ENCODE data around the gene C1QB.
A peak's percentile ranks its signal among the peaks of the same experiment; 100 is the strongest.

The C1QB gene

DNA sequence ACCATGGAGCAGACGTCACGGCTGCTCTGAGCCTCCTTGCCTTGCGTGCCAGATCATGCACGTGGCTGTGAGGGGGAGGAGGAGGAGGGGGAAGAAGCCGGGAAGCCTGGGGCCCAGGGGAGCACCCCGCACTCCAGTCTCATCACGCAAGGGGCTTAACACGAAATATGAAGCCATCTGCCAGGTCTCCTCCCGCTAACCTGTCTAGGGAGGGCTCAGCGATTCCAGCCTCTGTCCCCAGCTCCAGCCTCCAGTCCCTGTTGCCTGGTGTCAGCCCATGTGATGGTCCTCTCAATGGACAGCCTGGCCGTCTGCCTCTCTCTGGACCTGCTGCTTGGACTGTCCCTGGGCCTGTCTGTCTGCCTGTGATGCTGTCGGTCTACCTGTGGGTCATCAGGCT is 39.1 kb upstream of the C1QB start:
- no peaks in the 10 kb centered on the region for H3K9me3 ChIP-seq (ENCODE audit: low read depth, low read length)
- DNase-seq (ENCODE audit: low read depth, low spot score), result no peak
- H3K9ac ChIP-seq (ENCODE audit: insufficient read length), result no peak overlapping the region
- H3K27ac ChIP-seq, result no peak overlapping the region
- H3K4me3 ChIP-seq, result no peak overlapping the region
- H3K36me3 ChIP-seq (ENCODE audit: insufficient read depth, low read length), result no peaks in the 10 kb centered on the region
- TF ChIP-seq EZH2 (IDR thresholded peaks at IDR 0.05) (no peak), POLR2AphosphoS5 (IDR thresholded peaks at IDR 0.05; ENCODE audit: borderline replicate concordance, low read depth, low read length) (no peak), FOXP2 (optimal IDR thresholded peaks at IDR 0.05; ENCODE audit: control extremely low read depth, extremely low read length, insufficient read depth) (no peak)

DNA sequence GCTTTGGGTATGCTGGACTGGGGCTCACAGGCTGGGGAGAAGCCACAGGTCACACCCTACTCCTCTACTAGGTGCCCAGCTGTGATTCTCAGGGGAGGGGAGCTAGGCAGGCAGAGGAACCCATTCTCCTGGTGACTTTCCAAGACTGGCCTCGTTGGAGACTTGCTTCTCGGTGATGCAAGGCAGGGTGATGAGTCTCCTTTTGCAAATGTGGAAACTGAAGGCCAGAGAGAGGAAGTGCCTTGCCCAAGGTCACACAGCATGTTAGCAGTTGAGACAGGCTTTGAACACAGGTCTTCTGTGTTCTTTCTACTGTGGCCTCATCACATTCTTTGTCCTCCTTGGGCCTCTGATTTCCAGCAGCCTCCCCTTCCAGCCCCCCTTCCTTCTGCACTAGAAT is 37.1 kb upstream of the C1QB start:
- Histone ChIP-seq H3K36me3 (ENCODE audit: insufficient read depth, low read length) (no peaks in the 10 kb centered on the region), H3K27ac (no peak overlapping the region), H3K9ac (ENCODE audit: insufficient read length) (no peak overlapping the region), H3K9me3 (ENCODE audit: low read depth, low read length) (no peaks in the 10 kb centered on the region), H3K4me3 (no peak overlapping the region)
- no peak for DNase-seq (ENCODE audit: low read depth, low spot score)
- TF ChIP-seq POLR2AphosphoS5 (IDR thresholded peaks at IDR 0.05; ENCODE audit: borderline replicate concordance, low read depth, low read length), result no peak
- TF ChIP-seq FOXP2 (optimal IDR thresholded peaks at IDR 0.05; ENCODE audit: control extremely low read depth, extremely low read length, insufficient read depth), result no peak
- no peak for TF ChIP-seq EZH2 (IDR thresholded peaks at IDR 0.05)

DNA sequence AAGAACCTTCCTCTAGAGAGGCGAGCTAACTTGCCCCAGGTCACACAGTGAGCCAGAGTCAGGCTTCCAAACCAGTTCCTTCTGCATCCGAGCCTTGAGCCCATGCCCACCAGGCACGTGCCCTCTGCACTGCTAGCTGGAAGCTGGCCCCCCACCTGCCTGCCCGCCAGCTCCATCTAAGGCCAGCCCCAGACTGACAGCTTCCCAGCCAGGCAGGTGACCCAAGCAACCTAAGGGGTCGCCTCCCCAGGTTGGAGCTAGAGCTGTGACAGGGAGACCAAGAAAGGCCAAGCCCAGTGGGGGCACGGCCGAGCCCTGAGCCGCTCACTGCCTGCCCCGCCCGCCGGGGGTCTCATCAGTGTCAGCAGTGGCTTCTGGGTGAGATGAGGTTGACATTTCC is 36.5 kb upstream of the C1QB start:
- H3K4me3 ChIP-seq, result no peak overlapping the region
- no peak overlapping the region for H3K27ac ChIP-seq
- TF ChIP-seq EZH2 (IDR thresholded peaks at IDR 0.05) (no peak), FOXP2 (optimal IDR thresholded peaks at IDR 0.05; ENCODE audit: control extremely low read depth, extremely low read length, insufficient read depth) (no peak), POLR2AphosphoS5 (IDR thresholded peaks at IDR 0.05; ENCODE audit: borderline replicate concordance, low read depth, low read length) (no peak)
- no peak overlapping the region for H3K9ac ChIP-seq (ENCODE audit: insufficient read length)
- no peak for DNase-seq (ENCODE audit: low read depth, low spot score)
- no peaks in the 10 kb centered on the region for H3K9me3 ChIP-seq (ENCODE audit: low read depth, low read length)
- H3K36me3 ChIP-seq (ENCODE audit: insufficient read depth, low read length), result no peaks in the 10 kb centered on the region

DNA sequence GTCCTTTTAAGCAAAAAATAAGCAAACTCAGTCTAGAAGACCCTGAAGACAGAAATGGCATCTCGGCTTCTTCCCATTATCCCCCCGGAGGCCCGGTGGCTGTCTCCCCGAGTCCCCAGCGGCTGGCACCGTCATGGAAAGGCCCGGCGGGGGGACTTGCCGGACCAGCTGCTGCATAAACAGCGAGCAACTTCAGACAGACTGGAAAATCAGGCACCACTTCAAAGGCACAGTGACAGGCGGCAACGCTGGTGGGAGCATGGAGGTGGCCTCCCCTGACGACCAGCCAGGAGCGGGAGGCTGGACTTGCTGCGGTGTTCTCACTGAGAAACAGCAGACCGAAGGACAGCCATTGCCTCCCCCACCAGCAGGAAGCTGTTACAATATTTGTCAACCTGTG is 35.0 kb upstream of the C1QB start:
- Histone ChIP-seq H3K36me3 (ENCODE audit: insufficient read depth, low read length) (no peaks in the 10 kb centered on the region), H3K9me3 (ENCODE audit: low read depth, low read length) (no peaks in the 10 kb centered on the region), H3K4me3 (no peak overlapping the region), H3K27ac (no peak overlapping the region), H3K9ac (ENCODE audit: insufficient read length) (no peak overlapping the region)
- no peak for DNase-seq (ENCODE audit: low read depth, low spot score)
- TF ChIP-seq POLR2AphosphoS5 (IDR thresholded peaks at IDR 0.05; ENCODE audit: borderline replicate concordance, low read depth, low read length), result no peak
- TF ChIP-seq FOXP2 (optimal IDR thresholded peaks at IDR 0.05; ENCODE audit: control extremely low read depth, extremely low read length, insufficient read depth), result no peak
- TF ChIP-seq EZH2 (IDR thresholded peaks at IDR 0.05), result no peak

DNA sequence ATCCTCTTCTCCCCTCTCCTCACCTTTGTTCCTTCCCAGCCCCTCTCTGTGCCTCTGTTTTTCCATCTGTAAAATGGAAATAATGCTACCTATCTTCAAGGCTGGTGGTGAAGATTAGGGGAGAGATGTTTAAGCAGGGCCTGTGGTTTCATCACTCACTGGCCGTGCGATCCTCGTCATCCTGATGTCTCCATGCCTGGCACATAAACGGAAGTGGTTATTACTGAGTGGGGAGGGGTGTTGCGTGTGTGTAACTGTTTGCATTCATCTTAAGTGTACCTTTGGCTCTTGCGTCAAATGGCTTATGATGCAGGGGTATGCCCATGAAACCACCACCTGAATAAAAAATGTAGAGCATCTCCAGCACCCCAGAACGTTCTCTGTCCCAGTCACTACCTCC is 33.8 kb upstream of the C1QB start:
- Histone ChIP-seq H3K9ac (ENCODE audit: insufficient read length) (no peak overlapping the region), H3K9me3 (ENCODE audit: low read depth, low read length) (no peaks in the 10 kb centered on the region), H3K27ac (no peak overlapping the region), H3K36me3 (ENCODE audit: insufficient read depth, low read length) (no peaks in the 10 kb centered on the region), H3K4me3 (no peak overlapping the region)
- no peak for TF ChIP-seq POLR2AphosphoS5 (IDR thresholded peaks at IDR 0.05; ENCODE audit: borderline replicate concordance, low read depth, low read length)
- TF ChIP-seq EZH2 (IDR thresholded peaks at IDR 0.05), result peak; percentile 23
- DNase-seq (ENCODE audit: low read depth, low spot score), result no peak

DNA sequence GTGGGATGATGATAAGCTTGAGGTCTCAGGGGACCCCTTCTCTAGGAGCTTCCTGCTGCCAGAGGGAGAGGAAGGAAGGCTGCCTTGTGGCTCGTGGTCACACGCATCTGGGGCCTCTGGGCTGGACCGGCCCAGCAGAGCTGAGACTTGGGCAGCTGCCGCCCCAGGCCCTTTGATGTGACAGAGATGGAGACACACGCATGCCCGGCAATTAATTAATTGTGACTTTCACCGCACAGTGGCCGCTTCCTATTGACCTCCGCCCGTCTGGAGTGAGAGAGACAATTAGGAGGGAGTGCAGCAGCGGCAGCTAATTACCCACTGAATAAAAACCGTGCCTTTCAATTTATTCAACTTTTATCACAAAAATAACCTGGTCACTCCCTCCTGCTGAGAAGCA is 33.2 kb upstream of the C1QB start:
- H3K9ac ChIP-seq (ENCODE audit: insufficient read length), result no peak overlapping the region
- peak; percentile 58 for TF ChIP-seq EZH2 (IDR thresholded peaks at IDR 0.05)
- TF ChIP-seq FOXP2 (optimal IDR thresholded peaks at IDR 0.05; ENCODE audit: control extremely low read depth, extremely low read length, insufficient read depth), result no peak

DNA sequence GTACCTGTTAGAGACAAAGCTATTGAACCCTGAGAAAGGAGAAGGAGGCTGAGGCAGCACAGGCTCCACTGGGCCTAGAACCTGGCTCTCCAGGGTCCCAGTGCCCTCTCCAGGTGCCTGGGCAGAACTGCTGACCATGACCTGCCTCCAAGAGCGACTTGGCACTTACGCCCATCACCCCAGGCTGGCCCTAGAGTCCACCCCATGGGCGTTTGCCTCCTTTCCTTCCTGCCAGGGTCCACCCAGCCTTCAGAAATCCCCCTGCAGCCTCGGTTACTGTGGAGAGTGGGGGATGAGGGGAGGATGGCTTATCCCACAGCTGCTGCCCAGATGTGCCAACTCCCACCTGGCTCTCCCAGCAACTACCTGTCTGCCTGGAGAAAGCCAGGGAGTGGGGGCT is 31.3 kb upstream of the C1QB start:
- Histone ChIP-seq H3K9ac (ENCODE audit: insufficient read length) (no peak overlapping the region), H3K27ac (no peak overlapping the region), H3K36me3 (ENCODE audit: insufficient read depth, low read length) (no peaks in the 10 kb centered on the region), H3K4me3 (no peak overlapping the region), H3K9me3 (ENCODE audit: low read depth, low read length) (no peaks in the 10 kb centered on the region)
- TF ChIP-seq FOXP2 (optimal IDR thresholded peaks at IDR 0.05; ENCODE audit: control extremely low read depth, extremely low read length, insufficient read depth) (no peak), POLR2AphosphoS5 (IDR thresholded peaks at IDR 0.05; ENCODE audit: borderline replicate concordance, low read depth, low read length) (no peak), EZH2 (IDR thresholded peaks at IDR 0.05) (no peak)
- DNase-seq (ENCODE audit: low read depth, low spot score), result no peak

More for the DNA sequence above, 33.2 kb upstream of the C1QB start:
- DNase-seq (ENCODE audit: low read depth, low spot score), result no peak
- H3K36me3 ChIP-seq (ENCODE audit: insufficient read depth, low read length), result no peaks in the 10 kb centered on the region
- H3K27ac ChIP-seq, result no peak overlapping the region
- H3K4me3 ChIP-seq, result no peak overlapping the region
- no peaks in the 10 kb centered on the region for H3K9me3 ChIP-seq (ENCODE audit: low read depth, low read length)

DNA sequence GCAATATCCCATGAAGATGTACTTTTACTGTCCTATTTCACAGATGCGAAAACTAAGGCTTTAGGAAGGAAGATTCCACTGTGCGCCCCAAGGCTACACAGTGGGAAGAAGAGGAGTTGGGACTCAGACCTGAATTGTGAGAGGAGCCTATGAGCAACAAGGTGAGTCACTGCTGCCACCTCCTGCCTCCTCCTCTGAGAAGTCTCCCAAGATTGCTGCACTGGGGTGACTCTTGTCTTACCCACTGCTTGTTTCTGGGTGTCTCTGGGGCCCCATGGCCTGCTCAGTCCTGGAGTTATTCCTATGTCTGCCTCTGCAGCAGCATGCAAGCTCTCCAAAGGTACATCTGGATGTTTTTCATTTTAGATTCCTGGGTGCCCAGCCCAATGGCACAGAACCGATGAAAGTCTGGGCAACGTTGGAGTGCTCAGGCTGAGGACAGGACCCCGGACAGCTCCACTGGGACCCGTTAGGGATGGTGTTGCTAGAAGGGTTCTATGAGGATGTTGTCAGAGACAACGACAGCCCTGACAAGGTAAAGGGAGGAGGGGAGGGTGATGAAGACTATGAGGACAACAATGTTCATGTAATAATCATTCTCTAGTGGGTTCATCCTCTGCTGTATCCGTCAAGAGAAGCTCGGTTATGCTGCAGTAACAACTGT is 27.6 kb upstream of the C1QB start:
- no peaks in the 10 kb centered on the region for H3K9me3 ChIP-seq (ENCODE audit: low read depth, low read length)
- no peak overlapping the region for H3K9ac ChIP-seq (ENCODE audit: insufficient read length)
- no peaks in the 10 kb centered on the region for H3K36me3 ChIP-seq (ENCODE audit: insufficient read depth, low read length)
- H3K27ac ChIP-seq, result no peak overlapping the region
- no peak for DNase-seq (ENCODE audit: low read depth, low spot score)
- no peak overlapping the region for H3K4me3 ChIP-seq
- no peak for TF ChIP-seq EZH2 (IDR thresholded peaks at IDR 0.05)

Data from SK-N-MC (cell line).